ENCODE results near the gene MRPS21.

DNA sequence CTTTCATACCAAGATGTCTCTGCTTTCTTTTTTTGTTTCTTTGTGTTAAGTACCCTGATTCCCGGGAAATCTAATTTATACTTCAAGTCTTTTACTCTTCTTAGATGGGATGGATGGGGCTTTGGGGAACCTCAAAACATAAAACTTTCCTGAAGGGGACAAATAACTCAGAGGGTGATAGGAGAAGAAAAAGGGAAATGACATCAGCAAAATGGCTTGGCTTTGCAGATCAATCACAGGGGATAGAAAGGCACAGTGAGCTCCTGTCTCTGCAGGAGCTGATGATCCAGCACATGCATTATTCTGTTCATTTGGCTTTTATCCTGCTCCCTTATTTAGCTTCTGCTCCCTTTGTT lies 37.5 kb upstream of the MRPS21 start:
- TF ChIP-seq, protein P1, sequence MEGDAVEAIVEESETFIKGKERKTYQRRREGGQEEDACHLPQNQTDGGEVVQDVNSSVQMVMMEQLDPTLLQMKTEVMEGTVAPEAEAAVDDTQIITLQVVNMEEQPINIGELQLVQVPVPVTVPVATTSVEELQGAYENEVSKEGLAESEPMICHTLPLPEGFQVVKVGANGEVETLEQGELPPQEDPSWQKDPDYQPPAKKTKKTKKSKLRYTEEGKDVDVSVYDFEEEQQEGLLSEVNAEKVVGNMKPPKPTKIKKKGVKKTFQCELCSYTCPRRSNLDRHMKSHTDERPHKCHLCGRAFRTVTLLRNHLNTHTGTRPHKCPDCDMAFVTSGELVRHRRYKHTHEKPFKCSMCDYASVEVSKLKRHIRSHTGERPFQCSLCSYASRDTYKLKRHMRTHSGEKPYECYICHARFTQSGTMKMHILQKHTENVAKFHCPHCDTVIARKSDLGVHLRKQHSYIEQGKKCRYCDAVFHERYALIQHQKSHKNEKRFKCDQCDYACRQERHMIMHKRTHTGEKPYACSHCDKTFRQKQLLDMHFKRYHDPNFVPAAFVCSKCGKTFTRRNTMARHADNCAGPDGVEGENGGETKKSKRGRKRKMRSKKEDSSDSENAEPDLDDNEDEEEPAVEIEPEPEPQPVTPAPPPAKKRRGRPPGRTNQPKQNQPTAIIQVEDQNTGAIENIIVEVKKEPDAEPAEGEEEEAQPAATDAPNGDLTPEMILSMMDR (IDR thresholded peaks at IDR 0.05): no peak
- no peak for TF ChIP-seq POLR2A (IDR thresholded peaks at IDR 0.05)
